PC-3 (cell line): Measurements from ENCODE around the gene MDFIC2.

Experiments
- EZH2 ChIP-seq: fragments of 300-600 bp; sonication (generic); IDR thresholded peaks from one replicate; pipeline ENCODE4 v1.6.1; 2017; ENCODE audit warnings: antibody characterized with exemption, mild to moderate bottlenecking, low read length; ENCODE audit not compliant: unreplicated experiment
- TF ChIP-seq, protein P1 (sequence below): fragments of 300-600 bp; sonication (generic); conservative IDR thresholded peaks from 2 replicates; pipeline ENCODE4 v1.5.1; 2017; ENCODE audit warnings: antibody characterized with exemption, low read depth, mild to moderate bottlenecking, low read length

DNA sequence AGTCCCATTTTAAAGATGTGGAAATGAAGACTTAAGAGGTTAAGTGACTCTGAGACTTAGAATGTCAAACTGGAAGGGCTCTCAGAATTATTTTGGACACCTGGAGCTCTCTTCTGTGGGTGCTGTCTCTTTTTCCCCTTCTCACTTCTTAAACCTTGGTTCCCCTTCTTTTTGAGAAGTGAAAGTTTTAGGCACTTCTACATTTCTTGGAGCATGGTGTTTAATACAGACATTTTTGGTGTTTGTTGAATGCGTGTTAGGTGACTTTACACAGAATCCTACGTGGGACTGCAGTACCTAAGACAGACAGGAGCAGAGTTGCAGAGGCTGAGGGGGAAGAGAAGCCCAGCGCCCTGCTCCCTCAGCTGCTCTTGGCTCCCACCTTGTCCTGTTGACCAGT is 133.3 kb downstream of the MDFIC2 start:
- TF ChIP-seq, protein P1, sequence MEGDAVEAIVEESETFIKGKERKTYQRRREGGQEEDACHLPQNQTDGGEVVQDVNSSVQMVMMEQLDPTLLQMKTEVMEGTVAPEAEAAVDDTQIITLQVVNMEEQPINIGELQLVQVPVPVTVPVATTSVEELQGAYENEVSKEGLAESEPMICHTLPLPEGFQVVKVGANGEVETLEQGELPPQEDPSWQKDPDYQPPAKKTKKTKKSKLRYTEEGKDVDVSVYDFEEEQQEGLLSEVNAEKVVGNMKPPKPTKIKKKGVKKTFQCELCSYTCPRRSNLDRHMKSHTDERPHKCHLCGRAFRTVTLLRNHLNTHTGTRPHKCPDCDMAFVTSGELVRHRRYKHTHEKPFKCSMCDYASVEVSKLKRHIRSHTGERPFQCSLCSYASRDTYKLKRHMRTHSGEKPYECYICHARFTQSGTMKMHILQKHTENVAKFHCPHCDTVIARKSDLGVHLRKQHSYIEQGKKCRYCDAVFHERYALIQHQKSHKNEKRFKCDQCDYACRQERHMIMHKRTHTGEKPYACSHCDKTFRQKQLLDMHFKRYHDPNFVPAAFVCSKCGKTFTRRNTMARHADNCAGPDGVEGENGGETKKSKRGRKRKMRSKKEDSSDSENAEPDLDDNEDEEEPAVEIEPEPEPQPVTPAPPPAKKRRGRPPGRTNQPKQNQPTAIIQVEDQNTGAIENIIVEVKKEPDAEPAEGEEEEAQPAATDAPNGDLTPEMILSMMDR = no peak
- no peak for TF ChIP-seq EZH2
